ENCODE measurements around the gene VASH1. TPM values are rescaled to one million over a fixed set of nuclear protein-coding genes. Genes with fewer than 3 reads are reported as not detected.

VASH1 gene
- total and polyA plus RNA-seq, 2 of the 13 experiments (the other 11 are each of a cell fraction or from before 2014, with no cell fraction given): 0.11 to 0.24 TPM

DNA sequence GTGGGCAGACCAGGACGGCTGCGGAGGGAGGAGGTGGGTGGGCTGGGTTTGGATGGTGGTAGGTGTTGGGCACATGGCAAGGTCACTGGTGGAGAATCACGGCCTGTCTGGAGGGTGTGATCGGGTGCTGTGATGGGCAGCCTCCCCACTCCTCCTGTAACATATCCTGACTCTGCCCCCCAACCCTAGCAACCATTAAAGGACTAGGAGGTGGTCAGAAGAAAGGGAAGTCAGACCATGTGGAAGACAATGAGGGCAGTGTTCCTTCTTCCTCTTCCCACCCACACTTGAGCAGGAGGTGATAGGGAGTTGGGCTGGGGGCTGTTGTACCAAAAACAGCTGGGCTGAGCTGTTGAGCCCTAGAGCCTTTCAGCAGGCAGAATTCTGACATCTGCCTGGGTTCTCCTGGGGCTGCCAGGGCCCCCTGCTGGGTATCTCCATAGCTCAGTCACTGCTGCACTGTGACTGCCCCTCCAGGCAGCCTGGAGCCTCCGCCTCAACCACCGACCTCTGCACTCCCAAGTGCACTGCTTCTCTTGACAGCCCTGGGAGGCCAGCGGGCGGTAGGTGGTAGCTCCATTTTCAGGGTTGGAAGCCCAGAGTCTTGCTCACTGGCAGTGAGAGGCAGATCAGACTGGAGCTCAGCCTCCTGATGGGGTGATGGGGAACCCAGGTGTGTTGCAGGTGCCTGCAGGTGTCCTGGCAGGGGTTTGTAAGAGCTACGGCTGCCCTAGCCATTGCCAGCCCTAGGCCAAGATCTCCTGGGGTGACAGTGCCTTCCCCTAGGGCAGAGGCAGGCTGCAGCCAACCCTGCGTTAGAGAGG is 15.4 kb downstream of the VASH1 start:
- Histone ChIP-seq H3K27ac (ENCODE audit: extremely low read length, insufficient read depth, low read length) (no peak overlapping the region), H3K36me3 (replicated peaks in 1 of 2; ENCODE audit: control insufficient read depth in 1 of 2, insufficient read depth in 2 of 2, low read length in 2 of 2) (0 out of 5 replicates have a peak, but pooled peaks cover 0 to 4% of the 10 kb centered on the region in 2 experiments), H3K4me1 (ENCODE audit: insufficient read depth, low read length) (peaks cover 29% of the 10 kb centered on the region), H3K79me2 (ENCODE audit: insufficient read depth, low read length) (no peaks in the 10 kb centered on the region), H3K9me3 (ENCODE audit: low read length) (no peaks in the 10 kb centered on the region), H3K9ac (ENCODE audit: insufficient read depth, low read depth, low read length) (no peak overlapping the region), H3K4me3 (replicated peaks in 1 of 3; ENCODE audit: insufficient read depth in 1 of 3, low read depth in 2 of 3, low read length in 3 of 3) (no peak overlapping the region), H2AFZ (ENCODE audit: low read length) (no peak overlapping the region), H3K4me2 (ENCODE audit: low read depth, low read length) (no peak overlapping the region), H3K27me3 (ENCODE audit: control insufficient read depth in 1 of 2, insufficient read depth in 2 of 2, low read length in 2 of 2) (no peaks in the 10 kb centered on the region), H4K20me1 (ENCODE audit: insufficient read depth, low read length) (no peaks in the 10 kb centered on the region)
- 53% methylated on average over 3 of the region's 10 CpGs for WGBS (ENCODE audit: low lambda C conversion rate)
- intact Hi-C loops (cut with micrococcal nuclease; ENCODE audit: unreplicated experiment): no loop called here
- POLR2A ChIA-PET: interaction anchor here (0.9 kb wide), 1 partner anchor 8 kb away, joined by 4 read pairs; no protein-coding TSS in a partner anchor
- peak; percentile 8 for FAIRE-seq
- DNase-seq (ENCODE audit: low spot score): peak; percentile 29
- in situ Hi-C loops (cut with HindIII; ENCODE audit: extremely low pct_ligation_motif_present, low pct_unique_long_range_greater_than_20kb): no loop called here
- CTCF ChIA-PET (ENCODE audit: low intra/inter-chr PET ratio, low total read pairs): interaction anchor here (1.5 kb wide), 1 partner anchor 67 kb away, joined by 8 read pairs; no protein-coding TSS in a partner anchor
- no TSS peak for BruUV-seq (replicated peaks)
- 0 out of 2 replicates have a peak, but pooled peaks have one; percentile 18 for TF ChIP-seq RXRA (CRISPR knock-in tag; IDR thresholded peaks at IDR 0.05)
- TF ChIP-seq, protein P1, sequence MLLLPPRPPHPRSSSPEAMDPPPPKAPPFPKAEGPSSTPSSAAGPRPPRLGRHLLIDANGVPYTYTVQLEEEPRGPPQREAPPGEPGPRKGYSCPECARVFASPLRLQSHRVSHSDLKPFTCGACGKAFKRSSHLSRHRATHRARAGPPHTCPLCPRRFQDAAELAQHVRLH (CRISPR knock-in tag; IDR thresholded peaks at IDR 0.05; ENCODE audit: borderline replicate concordance, low read depth): 0 out of 2 replicates have a peak, but pooled peaks have one; percentile 42
- TF ChIP-seq REL (CRISPR knock-in tag; conservative IDR thresholded peaks at IDR 0.05): no peak
- no peak for TF ChIP-seq PITX1 (CRISPR knock-in tag; IDR thresholded peaks at IDR 0.05)
- no peak for TF ChIP-seq NONO (IDR thresholded peaks at IDR 0.05)
- TF ChIP-seq NONO (CRISPR knock-in tag; conservative IDR thresholded peaks at IDR 0.05): no peak
- peak; percentile 37 for TF ChIP-seq AGO2 (optimal IDR thresholded peaks at IDR 0.05; ENCODE audit: low read depth, low read length)
- peak; percentile 47 for TF ChIP-seq CTCF (CRISPR knock-in tag; IDR thresholded peaks at IDR 0.05)
- no peak for TF ChIP-seq ZNF777 (CRISPR knock-in tag; IDR thresholded peaks at IDR 0.05)
- 0 out of 2 replicates have a peak, but pooled peaks have one; percentile 31 for TF ChIP-seq FOXC1 (CRISPR knock-in tag; IDR thresholded peaks at IDR 0.05; ENCODE audit: borderline replicate concordance)
- ATAC-seq: peak; percentile 85
